Panc1 (cell line): ENCODE measurements around the gene ATM. TPM values are rescaled to one million over a fixed set of nuclear protein-coding genes. Genes with fewer than 3 reads are reported as not detected.

Experiments used
- ATAC-seq: fragments of 200-7000 bp; cut with Tn5 transposase; 2 replicates; pipeline ENCODE4 v1.9.1; 2020; ENCODE audit warnings: mild to moderate bottlenecking, moderate library complexity
- BruUV-seq: library from RNA; stranded (reverse); fragments of 400-500 nt; replicated peaks from 2 replicates; lab custom pipeline; 2021; lab: Mats Ljungman, UMichigan
- CTCF ChIA-PET: fragments of 300-600 bp; sonication (Branson Sonifier 250); formaldehyde crosslinking; loops from one replicate; lab custom pipeline; 2022; ENCODE audit warnings: antibody characterized with exemption; lab: Charles Lee
- POLR2A ChIA-PET: fragments of 300-600 bp; sonication (Branson Sonifier 250); formaldehyde crosslinking; loops from one replicate; lab custom pipeline; 2022; ENCODE audit warnings: antibody characterized with exemption; lab: Charles Lee
- DNase-seq: peaks from one replicate; pipeline ENCODE4 v3.0.0-alpha.2; 2010; ENCODE audit warnings: low read depth, low spot score
- H3K27ac ChIP-seq: 2 replicates; pipeline ENCODE4 v1.5.1; 2011; ENCODE audit warnings: mild to moderate bottlenecking, low read length, inconsistent platforms
- H3K27me3 ChIP-seq: fragments of 200-500 bp; sonication (Bioruptor generic); 2 replicates; pipeline ENCODE4 v1.6.0; 2014; ENCODE audit warnings: low read length, inconsistent platforms; ENCODE audit not compliant: control insufficient read depth, insufficient read depth
- H3K36me3 ChIP-seq: fragments of 200-500 bp; sonication (Bioruptor generic); 2 replicates; pipeline ENCODE4 v1.5.1; 2014; ENCODE audit warnings: inconsistent platforms, mild to moderate bottlenecking, low read length, moderate library complexity; ENCODE audit not compliant: control insufficient read depth, insufficient read depth
- H3K4me1 ChIP-seq: 2 replicates; pipeline ENCODE4 v1.5.1; 2011; ENCODE audit warnings: inconsistent platforms, mild to moderate bottlenecking, low read length, moderate library complexity; ENCODE audit not compliant: control insufficient read depth, insufficient read depth
- H3K4me3 ChIP-seq, 2 experiments: 2 replicates each; pipeline ENCODE4 v1.5.1; 2011 to 2012; ENCODE audit warnings: low read depth in 2 of 2, low read length in 2 of 2, mild to moderate bottlenecking in 2 of 2, inconsistent platforms in 1 of 2, moderate library complexity in 1 of 2
- H3K9me3 ChIP-seq: fragments of 200-500 bp; sonication (Bioruptor generic); 2 replicates; pipeline ENCODE4 v1.5.1; 2014; ENCODE audit warnings: low read depth, mild to moderate bottlenecking, inconsistent platforms, low read length, moderate library complexity; ENCODE audit not compliant: control insufficient read depth, insufficient read depth
- CTCF ChIP-seq: fragments of 450-650 bp; IDR thresholded peaks from 2 replicates; pipeline ENCODE4 v1.5.1; 2017; ENCODE audit warnings: mild to moderate bottlenecking
- POLR2AphosphoS5 ChIP-seq: IDR thresholded peaks from 2 replicates; pipeline ENCODE4 v1.6.1; 2012; ENCODE audit warnings: mild to moderate bottlenecking, low read depth, low read length, moderate library complexity
- SIN3A ChIP-seq: IDR thresholded peaks from 2 replicates; pipeline ENCODE4 v1.6.1; 2012; ENCODE audit warnings: low read depth, mild to moderate bottlenecking, low read length, moderate library complexity, borderline replicate concordance; ENCODE audit not compliant: insufficient read depth
- TCF7L2 ChIP-seq: IDR thresholded peaks from 2 replicates; pipeline ENCODE4 v1.6.1; 2011; ENCODE audit warnings: mild to moderate bottlenecking, low read depth, low read length, inconsistent platforms
- in situ Hi-C: cut with HindIII; loops from 2 replicates; pipeline ENCODE4 v1.10.0; 2016; ENCODE audit warnings: low sequenced_read_pairs, low pct_unique_long_range_greater_than_20kb
- intact Hi-C: fragments of 100-400 bp; cut with micrococcal nuclease; formaldehyde crosslinking; loops from one replicate; pipeline ENCODE4 v1.10.0; 2022; ENCODE audit not compliant: unreplicated experiment
- total RNA-seq: library from RNA; stranded (reverse); gene quantifications from one replicate; pipeline ENCODE4 v1.2.1, GENCODE V29; 2021; ENCODE audit not compliant: unreplicated experiment
- TF ChIP-seq, protein P1 (sequence below), 2 experiments: IDR thresholded peaks; 2 replicates each; pipeline ENCODE4 v1.6.1; 2011 to 2012; ENCODE audit warnings: low read depth in 2 of 2, control low read depth in 1 of 2, low read length in 1 of 2, mild to moderate bottlenecking in 1 of 2, moderate library complexity in 1 of 2; ENCODE audit not compliant: insufficient read depth in 1 of 2

ATM gene
- total RNA-seq, 1 experiment from 2014 or later: 95.6 TPM

DNA sequence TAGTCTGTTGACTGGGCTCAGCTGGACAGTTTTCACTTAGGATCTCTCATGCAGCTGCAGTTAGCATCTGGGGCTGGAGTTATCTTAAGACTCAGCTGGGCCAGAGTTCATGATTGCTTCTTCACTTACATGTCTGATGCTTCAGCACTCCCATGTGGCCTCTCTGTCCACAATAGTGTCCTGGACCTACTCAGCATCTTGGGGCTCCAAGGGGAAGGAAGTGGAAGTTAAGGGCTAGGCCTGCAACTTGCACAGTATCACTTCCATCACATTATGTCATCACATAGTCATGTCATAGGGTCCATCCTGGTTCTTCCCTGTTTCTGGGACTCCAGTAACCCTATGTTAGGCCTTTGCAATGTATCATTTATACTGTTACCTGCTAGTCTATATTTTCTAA lies 128.6 kb downstream of the ATM start:
- intact Hi-C loops: no loop called here
- Histone ChIP-seq H3K4me3 (no peak overlapping the region), H3K27ac (no peak overlapping the region), H3K9me3 (no peaks in the 10 kb centered on the region), H3K4me1 (no peaks in the 10 kb centered on the region), H3K27me3 (no peaks in the 10 kb centered on the region), H3K36me3 (peaks cover 28% of the 10 kb centered on the region; the same call in 1 of the 2 replicates)
- in situ Hi-C loops: no loop called here
- ChIA-PET CTCF (no interaction called here), POLR2A (no interaction called here)
- no TSS peak for BruUV-seq
- TF ChIP-seq SIN3A (no peak), CTCF (no peak), TCF7L2 (no peak), POLR2AphosphoS5 (no peak)
- TF ChIP-seq, protein P1, sequence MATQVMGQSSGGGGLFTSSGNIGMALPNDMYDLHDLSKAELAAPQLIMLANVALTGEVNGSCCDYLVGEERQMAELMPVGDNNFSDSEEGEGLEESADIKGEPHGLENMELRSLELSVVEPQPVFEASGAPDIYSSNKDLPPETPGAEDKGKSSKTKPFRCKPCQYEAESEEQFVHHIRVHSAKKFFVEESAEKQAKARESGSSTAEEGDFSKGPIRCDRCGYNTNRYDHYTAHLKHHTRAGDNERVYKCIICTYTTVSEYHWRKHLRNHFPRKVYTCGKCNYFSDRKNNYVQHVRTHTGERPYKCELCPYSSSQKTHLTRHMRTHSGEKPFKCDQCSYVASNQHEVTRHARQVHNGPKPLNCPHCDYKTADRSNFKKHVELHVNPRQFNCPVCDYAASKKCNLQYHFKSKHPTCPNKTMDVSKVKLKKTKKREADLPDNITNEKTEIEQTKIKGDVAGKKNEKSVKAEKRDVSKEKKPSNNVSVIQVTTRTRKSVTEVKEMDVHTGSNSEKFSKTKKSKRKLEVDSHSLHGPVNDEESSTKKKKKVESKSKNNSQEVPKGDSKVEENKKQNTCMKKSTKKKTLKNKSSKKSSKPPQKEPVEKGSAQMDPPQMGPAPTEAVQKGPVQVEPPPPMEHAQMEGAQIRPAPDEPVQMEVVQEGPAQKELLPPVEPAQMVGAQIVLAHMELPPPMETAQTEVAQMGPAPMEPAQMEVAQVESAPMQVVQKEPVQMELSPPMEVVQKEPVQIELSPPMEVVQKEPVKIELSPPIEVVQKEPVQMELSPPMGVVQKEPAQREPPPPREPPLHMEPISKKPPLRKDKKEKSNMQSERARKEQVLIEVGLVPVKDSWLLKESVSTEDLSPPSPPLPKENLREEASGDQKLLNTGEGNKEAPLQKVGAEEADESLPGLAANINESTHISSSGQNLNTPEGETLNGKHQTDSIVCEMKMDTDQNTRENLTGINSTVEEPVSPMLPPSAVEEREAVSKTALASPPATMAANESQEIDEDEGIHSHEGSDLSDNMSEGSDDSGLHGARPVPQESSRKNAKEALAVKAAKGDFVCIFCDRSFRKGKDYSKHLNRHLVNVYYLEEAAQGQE (IDR thresholded peaks at IDR 0.05; ENCODE audit: insufficient read depth in 1 of 2, low read depth in 2 of 2, low read length in 1 of 2): no peak
- no peak for DNase-seq
- no peak for ATAC-seq

GRCh38 chr11:108364159-108364558 lies 141.3 kb downstream of the ATM start:
- no peak overlapping the region for H3K27ac ChIP-seq
- no peak for ATAC-seq
- ChIA-PET POLR2A (no interaction called here), CTCF (no interaction called here)
- no TSS peak for BruUV-seq
- H3K4me1 ChIP-seq: no peaks in the 10 kb centered on the region
- H3K9me3 ChIP-seq: no peaks in the 10 kb centered on the region
- intact Hi-C loops (no loop called here), in situ Hi-C loops (no loop called here)
- no peak overlapping the region for H3K4me3 ChIP-seq
- H3K27me3 ChIP-seq: no peaks in the 10 kb centered on the region
- no peaks in the 10 kb centered on the region; the same call in 1 of the 2 replicates for H3K36me3 ChIP-seq
- TF ChIP-seq, protein P1 (IDR thresholded peaks at IDR 0.05; ENCODE audit: insufficient read depth in 1 of 2, low read depth in 2 of 2, low read length in 1 of 2): no peak
- TF ChIP-seq CTCF: no peak
- TF ChIP-seq POLR2AphosphoS5: no peak
- no peak for TF ChIP-seq TCF7L2
- no peak for TF ChIP-seq SIN3A
- no peak for DNase-seq
